Astrocyte of the cerebellum (primary cell): ENCODE data around the gene OTOF.
A peak's percentile ranks its signal among the peaks of the same experiment; 100 is the strongest.
"Not testable (repeated sequence)": the region's sequence is repeated elsewhere in the genome, so short reads cannot be mapped to it uniquely, and the experiment has no call there.

Experiments used
- DNase-seq: peaks from one replicate; pipeline ENCODE4 v3.0.0-alpha.2; 2011; ENCODE audit warnings: low read depth
- H3K4me3 ChIP-seq: 2 replicates; pipeline ENCODE4 v1.5.1; 2011; ENCODE audit warnings: mild to moderate bottlenecking, low read depth, low read length, moderate library complexity
- CTCF ChIP-seq: IDR thresholded peaks from 2 replicates; pipeline ENCODE4 v1.5.1; 2012; ENCODE audit warnings: low read length, low read depth, moderate library complexity, mild to moderate bottlenecking; ENCODE audit errors: missing control alignments
- in situ Hi-C: cut with HindIII; loops from 2 replicates; pipeline ENCODE4 v1.10.0; 2017; ENCODE audit warnings: low sequenced_read_pairs

OTOF gene

GRCh38 chr2:26469955-26470354 lies 8.0 kb downstream of the OTOF start:
- DNase-seq, result no peak
- TF ChIP-seq CTCF, result no peak
- no peak overlapping the region for H3K4me3 ChIP-seq
- in situ Hi-C loops, result no loop called here

- in situ Hi-C loops, result no loop called here
- H3K4me3 ChIP-seq, result no peak overlapping the region
- peak; percentile 63 for TF ChIP-seq CTCF
- no peak for DNase-seq
Measured at GRCh38 chr2:26469092-26469710, 8.7 kb downstream of the OTOF start.

- in situ Hi-C loops, DNase-seq, H3K4me3 ChIP-seq: not testable (repeated sequence)
Measured at GRCh38 chr2:26468544-26468943, 9.4 kb downstream of the OTOF start.

- H3K4me3 ChIP-seq, result no peak overlapping the region
- no peak for TF ChIP-seq CTCF
- in situ Hi-C loops, result no loop called here
- no peak for DNase-seq
Measured at GRCh38 chr2:26466662-26467310, 11.1 kb downstream of the OTOF start.

- TF ChIP-seq CTCF, result no peak
- H3K4me3 ChIP-seq, result no peak overlapping the region
- DNase-seq, result no peak
- in situ Hi-C loops, result no loop called here
Measured at GRCh38 chr2:26465981-26466471, 11.9 kb downstream of the OTOF start.

GRCh38 chr2:26465266-26465925 lies 12.5 kb downstream of the OTOF start:
- no peak for TF ChIP-seq CTCF
- DNase-seq, result no peak
- in situ Hi-C loops, result no loop called here
- H3K4me3 ChIP-seq, result no peak overlapping the region
